H1 (cell line): ENCODE data around the gene MS4A7. TPM values are rescaled to one million over a fixed set of nuclear protein-coding genes. Genes with fewer than 3 reads are reported as not detected.

ENCODE experiments used
- CHD7 ChIP-seq: fragments of 300-600 bp; sonication (generic); IDR thresholded peaks from 2 replicates; pipeline ENCODE4 v1.7.1; 2012; ENCODE audit warnings: low read length, moderate library complexity, mild to moderate bottlenecking, inconsistent platforms; ENCODE audit not compliant: insufficient replicate concordance
- KDM4A ChIP-seq: IDR thresholded peaks from one replicate; pipeline ENCODE4 v1.7.1; 2012; ENCODE audit warnings: low read depth, mild to moderate bottlenecking, moderate library complexity, low read length, inconsistent platforms; ENCODE audit not compliant: severe bottlenecking
- polyA plus RNA-seq, 7 experiments: library from polyadenylated mRNA; depleted of rRNA in 3 of 7; stranded (reverse) in 5 of 7; unstranded in 2 of 7; fragments of >200 nt in 5 of 7; fragments of 200-250 nt in 2 of 7; gene quantifications; 1 replicate in 5 of 7; 2 replicates in 1 of 7; 4 replicates in 1 of 7; pipeline versions ENCODE4 v1.2.1 to v1.2.3, GENCODE V29; 2011 to 2013; ENCODE audit warnings: missing spikeins in 2 of 7, mixed read lengths in 2 of 7
- total RNA-seq: library from RNA; stranded (reverse); fragmentation: NEBNext Ultra II Directional; extraction: Animal tissue kit (Norgen Biotek cat#: 25700); gene quantifications from 2 replicates; pipeline ENCODE4 v1.2.1, GENCODE V29; 2021

The MS4A7 gene
- total and polyA plus RNA-seq, 2 of the 8 experiments (the other 6 are each of a cell fraction or from before 2014, with no cell fraction given): not detected

- TF ChIP-seq CHD7: no peak
- no peak for TF ChIP-seq KDM4A
These were observed 11.3 kb upstream of the MS4A7 start (continued) for GRCh38 chr11:60367009-60367408.
